OCI-LY3 (cell line): Measurements from ENCODE around the gene SLC44A3.

Experiments
- H2AFZ ChIP-seq: fragments of 200-600, 300-600 bp; shearing (Covaris generic); 2 replicates; pipeline ENCODE4 v1.6.0; 2014; ENCODE audit warnings: antibody characterized with exemption, low read depth, low read length
- H3K27ac ChIP-seq: fragments of 200-600, 300-600 bp; sonication (generic); 2 replicates; pipeline ENCODE4 v1.5.1; 2014; ENCODE audit warnings: mild to moderate bottlenecking, low read length, moderate library complexity, mixed read lengths
- H3K27me3 ChIP-seq: fragments of 200-600, 300-600 bp; sonication (generic); 2 replicates; pipeline ENCODE4 v1.6.1; 2014; ENCODE audit warnings: low read depth, low read length, mixed read lengths
- H3K36me3 ChIP-seq: fragments of 200-600, 300-600 bp; sonication (generic); replicated peaks from 2 replicates; pipeline ENCODE3; 2014; ENCODE audit warnings: low read depth, low read length, mixed read lengths
- H3K4me1 ChIP-seq: fragments of 300-600, 200-600 bp; sonication (generic); 2 replicates; pipeline ENCODE4 v1.6.1; 2014; ENCODE audit warnings: low read length, mixed read lengths
- H3K4me2 ChIP-seq: fragments of 200-600, 300-600 bp; sonication (generic); 2 replicates; pipeline ENCODE4 v1.6.1; 2014; ENCODE audit warnings: low read length, mixed read lengths
- H3K4me3 ChIP-seq: fragments of 300-600, 200-600 bp; sonication (generic); 2 replicates; pipeline ENCODE4 v1.5.1; 2014; ENCODE audit warnings: antibody characterized with exemption, mild to moderate bottlenecking, low read length, moderate library complexity
- H3K79me2 ChIP-seq: fragments of 300-600, 200-600 bp; shearing (Covaris generic); 2 replicates; pipeline ENCODE4 v1.6.1; 2014; ENCODE audit warnings: mild to moderate bottlenecking, low read length, mixed read lengths
- H3K9ac ChIP-seq: fragments of 300-600, 200-600 bp; shearing (Covaris generic); 2 replicates; pipeline ENCODE4 v1.6.0; 2014; ENCODE audit warnings: mild to moderate bottlenecking, low read length, moderate library complexity
- H3K9me3 ChIP-seq: fragments of 200-600, 300-600 bp; shearing (Covaris generic); 2 replicates; pipeline ENCODE4 v1.6.1; 2014; ENCODE audit warnings: low read length, mixed read lengths; ENCODE audit not compliant: insufficient read depth
- H4K20me1 ChIP-seq: fragments of 200-600, 300-600 bp; sonication (generic); 2 replicates; pipeline ENCODE4 v1.6.1; 2016; ENCODE audit warnings: low read length, mixed read lengths; ENCODE audit not compliant: insufficient read depth
- CTCF ChIP-seq: fragments of 200-600, 300-600 bp; sonication (generic); IDR thresholded peaks from 2 replicates; pipeline ENCODE4 v1.5.1; 2014; ENCODE audit warnings: antibody characterized with exemption, low read length, low read depth
- EZH2phosphoT487 ChIP-seq: fragments of 200-600 bp; shearing (Covaris generic); IDR thresholded peaks from 2 replicates; pipeline ENCODE4 v1.6.1; 2018; ENCODE audit warnings: antibody characterized with exemption, mixed run types, low read depth

SLC44A3 gene

GRCh38 chr1:94796266-94796665 is 23.9 kb upstream of the SLC44A3 start:
- Histone ChIP-seq H3K27me3 (no peaks in the 10 kb centered on the region), H3K9ac (no peak overlapping the region), H3K4me1 (peaks cover 11% of the 10 kb centered on the region), H3K36me3 (no peaks in the 10 kb centered on the region), H3K4me3 (no peak overlapping the region), H2AFZ (no peak overlapping the region), H3K27ac (no peak overlapping the region), H3K79me2 (no peaks in the 10 kb centered on the region), H4K20me1 (no peaks in the 10 kb centered on the region), H3K4me2 (no peak overlapping the region), H3K9me3 (no peaks in the 10 kb centered on the region)
- TF ChIP-seq CTCF (no peak), EZH2phosphoT487 (no peak)

- H4K20me1 ChIP-seq: no peaks in the 10 kb centered on the region
- TF ChIP-seq CTCF (no peak), EZH2phosphoT487 (no peak)
- no peaks in the 10 kb centered on the region for H3K27me3 ChIP-seq
- H3K4me3 ChIP-seq: no peak overlapping the region
- H3K27ac ChIP-seq: no peak overlapping the region
- no peak overlapping the region for H2AFZ ChIP-seq
- peaks cover 8% of the 10 kb centered on the region for H3K4me1 ChIP-seq
- H3K36me3 ChIP-seq: no peaks in the 10 kb centered on the region
- H3K79me2 ChIP-seq: no peaks in the 10 kb centered on the region
- no peaks in the 10 kb centered on the region for H3K9me3 ChIP-seq
- no peak overlapping the region for H3K9ac ChIP-seq
- H3K4me2 ChIP-seq: no peak overlapping the region
Observed at GRCh38 chr1:94797291-94797690, 22.9 kb upstream of the SLC44A3 start.

GRCh38 chr1:94798054-94798453 is 22.1 kb upstream of the SLC44A3 start:
- Histone ChIP-seq H3K27me3 (no peaks in the 10 kb centered on the region), H2AFZ (no peak overlapping the region), H3K4me1 (peaks cover under 1% of the 10 kb centered on the region), H3K79me2 (no peaks in the 10 kb centered on the region), H3K9ac (no peak overlapping the region), H3K4me3 (no peak overlapping the region), H3K4me2 (no peak overlapping the region), H3K36me3 (no peaks in the 10 kb centered on the region), H4K20me1 (no peaks in the 10 kb centered on the region), H3K9me3 (no peaks in the 10 kb centered on the region), H3K27ac (no peak overlapping the region)
- TF ChIP-seq EZH2phosphoT487 (no peak), CTCF (no peak)

- Histone ChIP-seq H2AFZ (no peak overlapping the region), H3K79me2 (no peaks in the 10 kb centered on the region), H3K36me3 (no peaks in the 10 kb centered on the region), H3K27ac (no peak overlapping the region), H4K20me1 (no peaks in the 10 kb centered on the region), H3K9ac (no peak overlapping the region), H3K4me3 (no peak overlapping the region), H3K4me2 (no peak overlapping the region), H3K27me3 (no peaks in the 10 kb centered on the region), H3K9me3 (no peaks in the 10 kb centered on the region), H3K4me1 (no peaks in the 10 kb centered on the region)
- no peak for TF ChIP-seq CTCF
- TF ChIP-seq EZH2phosphoT487: no peak
Observed at GRCh38 chr1:94798462-94798861, 21.7 kb upstream of the SLC44A3 start.
